ENCODE measurements around the gene CEBPG.

The CEBPG gene

DNA sequence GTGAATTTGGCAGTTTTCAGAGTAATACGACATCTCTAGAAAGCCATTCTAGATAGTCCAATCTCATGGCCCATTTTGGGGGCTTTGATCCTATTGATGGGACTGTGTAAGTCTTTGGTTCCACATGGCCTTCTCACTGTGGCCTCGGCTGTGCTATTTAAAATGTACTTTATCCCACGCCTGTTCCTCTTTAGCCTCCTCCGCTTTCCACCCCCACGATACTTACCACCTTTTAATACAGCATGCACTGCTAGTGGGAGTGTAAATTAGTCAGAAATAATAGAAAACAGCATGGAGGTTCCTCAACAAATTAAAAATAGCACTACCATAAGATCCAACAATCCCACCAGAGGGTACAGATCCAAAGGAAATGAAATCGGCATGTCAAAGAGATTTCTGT, 28.3 kb upstream of the CEBPG start:
- Histone ChIP-seq H3K27me3 (replicated peaks; ENCODE audit: control insufficient read depth, insufficient read depth, low read length) (no peaks in the 10 kb centered on the region; the same call in 1 of the 2 replicates), H3K4me3 (replicated peaks; ENCODE audit: low read depth, low read length) (no peak overlapping the region), H3K36me3 (ENCODE audit: control insufficient read depth, insufficient read depth, low read length) (no peaks in the 10 kb centered on the region)
- no peak for TF ChIP-seq CTCF (IDR thresholded peaks at IDR 0.05; ENCODE audit: insufficient read depth, low read length, poor library complexity, severe bottlenecking)
- no peak for DNase-seq (ENCODE audit: extremely low read depth, insufficient read length)

- Histone ChIP-seq H3K27me3 (replicated peaks; ENCODE audit: control insufficient read depth, insufficient read depth, low read length) (no peaks in the 10 kb centered on the region; the same call in 1 of the 2 replicates), H3K36me3 (ENCODE audit: control insufficient read depth, insufficient read depth, low read length) (no peaks in the 10 kb centered on the region), H3K4me3 (replicated peaks; ENCODE audit: low read depth, low read length) (no peak overlapping the region)
- DNase-seq (ENCODE audit: extremely low read depth, insufficient read length): no peak
- no peak for TF ChIP-seq CTCF (IDR thresholded peaks at IDR 0.05; ENCODE audit: insufficient read depth, low read length, poor library complexity, severe bottlenecking)
Measured at GRCh38 chr19:33346665-33347064, 26.8 kb upstream of the CEBPG start.

DNA sequence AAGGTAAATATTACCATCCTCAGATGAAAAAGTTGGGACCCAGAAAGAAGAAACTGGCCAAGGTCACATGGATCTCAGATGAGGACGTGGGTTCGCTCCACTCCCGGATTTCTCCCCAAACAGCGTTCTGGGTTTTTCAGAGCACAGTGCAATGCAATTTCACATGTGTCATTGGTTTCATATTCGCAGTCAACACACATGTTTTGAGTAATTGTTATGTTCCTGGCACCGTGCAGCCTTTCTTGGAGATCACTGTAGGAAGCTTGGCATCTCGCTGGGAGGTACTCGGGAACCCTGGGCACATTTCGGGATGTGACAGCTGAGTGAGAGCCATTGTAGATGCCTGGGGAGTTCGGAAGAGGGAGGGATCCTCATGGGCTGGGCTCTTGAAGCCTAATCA, 26.2 kb upstream of the CEBPG start:
- H3K36me3 ChIP-seq (ENCODE audit: control insufficient read depth, insufficient read depth, low read length): no peaks in the 10 kb centered on the region
- no peaks in the 10 kb centered on the region; the same call in 1 of the 2 replicates for H3K27me3 ChIP-seq (replicated peaks; ENCODE audit: control insufficient read depth, insufficient read depth, low read length)
- DNase-seq (ENCODE audit: extremely low read depth, insufficient read length): no peak
- TF ChIP-seq CTCF (IDR thresholded peaks at IDR 0.05; ENCODE audit: insufficient read depth, low read length, poor library complexity, severe bottlenecking): no peak
- H3K4me3 ChIP-seq (replicated peaks; ENCODE audit: low read depth, low read length): no peak overlapping the region

DNA sequence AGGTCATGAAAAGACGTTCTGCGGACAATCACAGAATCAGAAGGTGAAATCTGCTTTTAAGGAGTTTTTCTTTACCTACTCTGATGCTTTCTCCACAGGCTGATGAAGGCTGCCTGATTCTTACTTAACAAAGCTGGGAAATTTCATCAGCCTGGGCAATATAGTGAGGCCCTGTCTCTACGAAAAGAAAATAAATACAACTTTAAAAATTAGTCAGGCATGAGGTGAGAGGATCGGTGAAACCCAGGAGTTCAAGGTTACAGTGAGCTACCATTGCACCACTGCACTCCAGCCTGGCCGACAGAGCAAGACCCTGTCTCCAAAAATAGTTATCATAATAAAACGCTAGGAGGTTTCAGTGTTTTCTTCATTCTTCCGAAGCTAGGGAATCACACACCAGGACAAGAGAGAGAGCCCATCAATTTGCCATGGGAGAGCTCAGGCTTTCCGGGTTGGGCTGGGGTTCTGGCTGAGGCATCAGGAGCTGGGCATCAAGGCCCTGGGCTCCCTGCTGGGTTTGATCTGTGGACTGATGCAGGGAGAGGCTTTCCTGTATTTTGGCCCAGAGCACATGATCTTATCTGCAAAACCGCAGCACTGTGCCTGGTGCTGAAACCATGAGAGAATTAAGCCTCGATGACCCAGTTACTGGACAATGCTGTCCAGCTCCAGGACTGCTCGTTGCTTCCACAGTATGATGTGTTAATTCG, 25.1 kb upstream of the CEBPG start:
- no peak overlapping the region for H3K4me3 ChIP-seq (replicated peaks; ENCODE audit: low read depth, low read length)
- no peak for DNase-seq (ENCODE audit: extremely low read depth, insufficient read length)

GRCh38 chr19:33349319-33350289, 23.9 kb upstream of the CEBPG start:
- H3K36me3 ChIP-seq (ENCODE audit: control insufficient read depth, insufficient read depth, low read length): no peaks in the 10 kb centered on the region
- DNase-seq (ENCODE audit: extremely low read depth, insufficient read length): no peak
- TF ChIP-seq CTCF (IDR thresholded peaks at IDR 0.05; ENCODE audit: insufficient read depth, low read length, poor library complexity, severe bottlenecking): no peak
- H3K27me3 ChIP-seq (replicated peaks; ENCODE audit: control insufficient read depth, insufficient read depth, low read length): no peaks in the 10 kb centered on the region; the same call in 1 of the 2 replicates
- no peak overlapping the region for H3K4me3 ChIP-seq (replicated peaks; ENCODE audit: low read depth, low read length)

More for the DNA sequence above, 25.1 kb upstream of the CEBPG start:
- Histone ChIP-seq H3K27me3 (replicated peaks; ENCODE audit: control insufficient read depth, insufficient read depth, low read length) (no peaks in the 10 kb centered on the region; the same call in 1 of the 2 replicates), H3K36me3 (ENCODE audit: control insufficient read depth, insufficient read depth, low read length) (no peaks in the 10 kb centered on the region)
- TF ChIP-seq CTCF (IDR thresholded peaks at IDR 0.05; ENCODE audit: insufficient read depth, low read length, poor library complexity, severe bottlenecking): no peak

Data from GM06990 (cell line).